Right renal pelvis (tissue), 4 donors: ENCODE results near the gene TYW1. TPM values are rescaled to one million over a fixed set of nuclear protein-coding genes. Genes with fewer than 3 reads are reported as not detected.
"Not testable (repeated sequence)": the region's sequence is repeated elsewhere in the genome, so short reads cannot be mapped to it uniquely, and the experiment has no call there.

Source experiments
- DNase-seq, 4 donors: peaks; one replicate each; pipeline ENCODE4 v3.0.0-alpha.2; 2013; ENCODE audit warnings: low read depth in 4 of 4, low spot score in 3 of 4, missing footprints in 1 of 4
- polyA plus RNA-seq, 4 donors: library from polyadenylated mRNA; unstranded; fragments of 120-200 nt; gene quantifications; one replicate each; pipeline ENCODE4 v1.2.1, GENCODE V29; 2013; ENCODE audit not compliant: insufficient read length in 4 of 4

Gene TYW1
- polyA plus RNA-seq, 4 donors: 21.4 to 25.9 (median 23.1) TPM

DNA sequence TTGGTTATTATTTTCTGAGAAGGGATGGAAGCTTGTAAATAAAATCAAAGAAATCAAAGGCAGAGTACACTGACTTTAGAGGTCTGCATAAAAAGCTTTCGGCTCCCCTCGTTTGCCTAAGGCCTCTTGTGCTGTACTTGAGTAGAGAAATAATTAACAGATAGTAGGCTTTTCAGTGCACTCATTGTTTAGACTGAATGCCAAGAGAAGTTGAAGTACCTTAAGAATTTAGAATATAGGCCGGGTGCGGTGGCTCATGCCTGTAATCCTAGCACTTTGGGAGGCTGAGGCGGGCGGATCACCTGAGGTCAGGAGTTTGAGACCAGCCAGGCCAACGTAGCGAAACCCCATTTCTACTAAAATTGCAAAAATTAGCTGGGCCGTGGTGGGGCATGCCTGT lies 232.4 kb downstream of the TYW1 start:
- not testable (repeated sequence) for DNase-seq

DNA sequence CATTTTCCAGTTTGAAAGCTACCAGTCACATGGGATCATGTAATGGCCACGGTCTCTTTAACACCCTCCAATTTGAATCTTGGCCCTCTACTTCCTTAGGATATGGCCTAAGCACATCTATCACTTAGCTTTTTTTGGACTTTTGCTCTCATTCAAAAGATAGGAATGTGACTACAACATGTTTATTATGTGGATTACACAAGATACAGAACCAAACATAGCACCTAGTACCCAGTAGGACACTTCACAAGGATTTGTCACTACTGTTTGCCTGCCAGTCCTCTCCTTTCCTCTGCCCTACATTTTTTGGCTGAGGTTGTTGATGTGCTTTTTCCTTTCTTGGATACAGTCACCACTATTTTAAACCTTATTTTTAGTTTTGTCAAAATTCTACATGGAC lies 233.4 kb downstream of the TYW1 start:
- DNase-seq: not testable (repeated sequence)

DNA sequence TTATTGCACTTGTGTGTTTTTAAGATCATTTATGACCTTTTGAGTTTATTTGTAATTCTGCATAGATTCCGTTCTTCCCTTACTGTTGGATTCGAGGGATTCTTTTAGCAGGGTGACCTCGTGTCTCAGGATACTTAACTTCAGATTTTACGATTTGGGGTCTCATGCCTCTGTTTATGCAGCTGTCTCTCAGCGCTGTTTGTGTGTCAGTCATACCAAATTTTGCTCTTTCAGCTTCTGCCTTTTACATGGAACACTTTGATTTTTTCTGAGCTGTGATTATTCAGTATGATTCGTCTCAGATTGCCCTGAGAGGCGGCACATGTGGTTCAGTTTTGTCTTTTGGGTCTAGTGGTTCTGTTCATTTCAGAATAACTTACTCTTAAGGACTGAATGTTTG lies 236.9 kb downstream of the TYW1 start:
- DNase-seq: not testable (repeated sequence)

DNA sequence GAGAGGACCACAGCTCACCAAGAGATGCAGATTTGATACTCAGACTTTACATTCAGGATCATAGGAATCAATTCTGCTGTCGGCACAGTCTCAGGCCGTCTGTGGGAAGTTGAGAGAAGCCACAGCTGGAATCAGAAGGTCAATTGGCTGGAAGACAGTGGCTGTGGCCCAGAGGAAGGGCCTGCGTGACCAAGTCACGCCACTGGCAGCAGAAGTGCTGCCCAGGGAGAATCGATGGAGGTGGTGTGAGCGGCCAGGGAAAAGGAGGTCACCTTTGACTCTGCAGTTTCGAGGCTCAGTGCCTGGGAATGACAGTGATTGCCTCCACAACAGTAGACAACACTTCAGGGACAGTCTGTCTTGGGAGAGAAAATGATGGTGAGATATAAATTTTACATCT lies 239.6 kb downstream of the TYW1 start:
- DNase-seq: not testable (repeated sequence)

DNA sequence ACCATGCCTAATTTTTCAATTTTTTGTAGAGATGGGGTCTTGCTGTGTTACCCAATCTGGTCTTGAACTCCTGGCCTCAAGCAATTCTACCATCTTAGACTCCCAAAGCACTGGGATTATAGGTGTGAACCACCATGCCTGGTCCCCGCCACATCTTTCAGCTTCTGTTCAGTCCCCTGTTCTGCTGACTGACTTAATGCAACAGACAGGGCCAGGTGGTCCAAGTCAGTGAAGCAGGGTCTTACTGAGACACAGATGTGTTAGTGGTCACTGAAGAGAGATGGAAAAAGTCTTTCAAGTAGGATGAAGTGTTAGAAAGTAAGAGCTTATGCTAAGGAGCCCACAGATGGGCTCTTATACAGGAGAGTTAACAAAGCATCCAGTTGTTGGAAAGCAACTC lies 246.2 kb downstream of the TYW1 start:
- not testable (repeated sequence) for DNase-seq

DNA sequence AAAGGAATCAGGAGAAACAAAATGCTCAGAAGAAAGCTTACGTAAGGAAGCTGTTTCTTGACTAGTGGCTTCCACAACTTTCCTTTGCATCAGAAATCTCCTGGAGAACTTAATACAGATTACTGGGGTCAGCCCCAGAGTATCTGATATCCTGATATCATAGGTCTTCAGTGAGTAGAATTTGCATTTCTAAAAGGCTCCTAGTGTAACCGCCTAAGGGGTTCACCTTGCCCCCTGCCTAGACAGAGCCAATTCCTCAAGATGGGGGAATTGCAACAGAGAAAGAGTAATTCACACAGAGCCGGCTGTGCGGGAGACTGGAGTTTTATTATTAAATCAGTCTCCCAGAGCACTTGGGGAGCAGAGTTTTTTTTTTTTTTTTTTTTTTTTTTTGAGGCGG lies 251.7 kb downstream of the TYW1 start:
- DNase-seq: not testable (repeated sequence)

DNA sequence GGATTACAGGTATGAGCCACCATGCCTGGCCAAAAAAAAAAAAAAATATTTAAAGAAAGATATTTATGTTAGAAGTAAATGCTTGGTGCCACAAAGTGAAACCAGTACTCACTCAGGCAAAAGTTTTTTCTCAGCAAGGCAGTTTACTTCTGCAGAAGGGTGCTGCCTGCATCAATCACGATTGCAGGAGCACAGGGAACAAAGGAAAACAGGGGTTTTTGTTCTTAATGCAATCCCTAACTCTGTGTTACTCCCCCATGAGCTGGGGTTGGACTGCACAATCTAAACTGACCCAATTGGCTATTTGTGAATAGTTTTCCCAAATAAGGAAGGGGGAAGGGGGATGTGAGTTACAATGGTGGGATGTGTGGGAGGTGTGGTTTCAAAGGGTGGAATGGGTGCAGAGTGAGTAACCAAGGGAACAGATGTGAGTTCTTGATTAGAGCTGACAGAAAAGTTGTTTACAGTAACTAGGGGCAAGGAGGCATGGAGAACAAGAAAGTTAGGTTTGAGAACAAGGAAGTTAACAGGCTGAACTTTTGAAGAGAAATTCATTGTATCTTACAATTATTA lies 255.4 kb downstream of the TYW1 start:
- DNase-seq: no peak

GRCh38 chr7:67255076-67255475 lies 258.4 kb downstream of the TYW1 start:
- DNase-seq: not testable (repeated sequence)

GRCh38 chr7:67257779-67258178 lies 261.1 kb downstream of the TYW1 start:
- DNase-seq: not testable (repeated sequence)

DNA sequence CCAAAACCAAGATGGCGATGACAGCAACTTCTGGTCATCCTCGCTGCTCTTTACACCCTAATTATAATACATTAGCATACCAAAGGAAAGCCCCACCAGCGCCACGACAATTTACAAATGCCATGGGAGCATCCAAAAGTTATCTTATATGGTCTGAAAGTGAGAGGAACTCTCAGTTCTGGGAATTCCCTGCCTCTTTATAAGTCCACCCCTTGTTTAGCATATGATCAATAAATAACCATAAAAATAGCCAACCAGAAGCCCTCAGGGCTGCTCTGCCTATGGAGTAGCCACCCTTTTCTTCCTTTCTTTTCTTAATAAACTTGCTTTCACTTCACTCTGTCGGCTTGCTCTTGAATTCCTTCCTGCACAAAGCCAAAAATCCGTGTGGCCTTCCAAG lies 262.7 kb downstream of the TYW1 start:
- DNase-seq: not testable (repeated sequence)

- DNase-seq: not testable (repeated sequence)
Observed at GRCh38 chr7:67260166-67260586, 263.5 kb downstream of the TYW1 start.

DNA sequence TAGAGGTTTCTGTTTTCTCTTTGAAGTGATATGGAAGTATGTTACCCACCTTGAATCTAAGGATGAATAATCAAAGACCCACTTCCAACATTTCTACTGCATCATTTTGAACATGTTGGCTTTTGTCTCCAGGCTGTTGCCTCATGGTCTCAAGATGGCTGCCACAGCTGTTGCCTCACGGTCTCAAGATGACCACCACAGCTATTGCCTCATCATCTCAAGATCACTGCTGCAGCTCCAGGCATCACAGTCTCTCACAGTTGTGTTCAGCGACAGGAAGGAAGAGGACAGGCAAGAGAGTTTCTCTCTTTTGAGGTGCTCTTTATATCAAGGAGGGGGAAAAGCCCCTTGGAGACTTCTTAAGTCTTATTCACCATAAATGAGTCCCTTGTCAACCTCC lies 267.4 kb downstream of the TYW1 start:
- not testable (repeated sequence) for DNase-seq

- DNase-seq: not testable (repeated sequence)
Observed at GRCh38 chr7:67266070-67266469, 269.4 kb downstream of the TYW1 start.

DNA sequence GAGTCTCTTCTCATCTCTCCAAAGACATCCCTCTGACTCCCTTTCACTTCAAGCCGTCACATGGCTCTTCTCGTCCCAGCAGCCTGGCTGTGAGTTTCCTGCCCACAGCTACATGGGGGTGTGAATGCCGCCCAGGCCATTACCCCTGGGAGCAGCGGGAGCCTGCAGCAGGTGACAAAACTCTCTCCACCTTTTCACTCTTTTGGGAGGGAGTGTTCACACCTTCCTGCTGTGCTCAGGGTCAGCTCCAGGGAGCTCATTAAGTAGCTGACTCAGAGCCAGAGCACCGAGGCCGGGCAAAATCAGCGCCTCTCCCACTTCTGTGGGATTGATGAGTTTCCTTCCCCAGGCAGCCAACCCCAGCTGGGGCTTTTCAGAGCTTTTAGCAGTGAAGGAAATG lies 271.3 kb downstream of the TYW1 start:
- DNase-seq: no peak

- not testable (repeated sequence) for DNase-seq
Observed at GRCh38 chr7:67269916-67270315, 273.3 kb downstream of the TYW1 start.

Other genes with a start within 250 kb of the TYW1 start
- 10 to 100 TPM; 72.5 to 87.4 (median 83.2) TPM for gene TMEM248, start 75.6 kb upstream of the TYW1 start, polyA plus RNA-seq
- gene SBDS, start 1.2 kb upstream of the TYW1 start, polyA plus RNA-seq: 100 to 1,000 TPM; 104 to 133 (median 128) TPM